GM12875 (cell line): ENCODE measurements around the gene CTNNA1.
"Not testable (repeated sequence)": the region's sequence is repeated elsewhere in the genome, so short reads cannot be mapped to it uniquely, and the experiment has no call there.

Experiments used
- H3K4me3 ChIP-seq: one replicate; pipeline ENCODE4 v1.5.1; 2011; ENCODE audit warnings: low read depth, low read length, control low read depth
- CTCF ChIP-seq: IDR thresholded peaks from 2 replicates; pipeline ENCODE4 v1.5.1; 2011; ENCODE audit warnings: low read depth, mild to moderate bottlenecking, control low read depth, inconsistent platforms, low read length, moderate library complexity, borderline replicate concordance; ENCODE audit not compliant: insufficient read depth

The CTNNA1 gene

DNA sequence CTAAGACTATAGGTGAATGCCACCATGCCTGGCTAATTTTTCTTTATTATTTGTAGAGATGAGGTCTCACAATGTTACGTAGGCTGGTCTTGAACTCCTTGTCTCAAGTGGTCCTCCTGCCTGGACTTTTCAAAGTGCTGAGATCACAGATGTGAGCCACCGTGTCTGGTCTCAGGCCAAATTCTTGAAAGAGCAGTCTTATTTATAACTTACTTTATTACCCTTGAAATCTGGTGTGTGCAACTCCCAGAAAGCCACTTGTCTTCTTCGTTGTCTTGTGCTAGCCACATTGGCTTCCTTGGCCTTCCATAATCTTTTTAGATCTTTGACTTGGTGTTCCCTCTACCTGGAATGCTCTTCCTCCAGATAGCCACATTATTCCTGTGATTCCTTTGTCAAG is 50.1 kb downstream of the CTNNA1 start:
- TF ChIP-seq CTCF = no peak
- H3K4me3 ChIP-seq = no peak overlapping the region

DNA sequence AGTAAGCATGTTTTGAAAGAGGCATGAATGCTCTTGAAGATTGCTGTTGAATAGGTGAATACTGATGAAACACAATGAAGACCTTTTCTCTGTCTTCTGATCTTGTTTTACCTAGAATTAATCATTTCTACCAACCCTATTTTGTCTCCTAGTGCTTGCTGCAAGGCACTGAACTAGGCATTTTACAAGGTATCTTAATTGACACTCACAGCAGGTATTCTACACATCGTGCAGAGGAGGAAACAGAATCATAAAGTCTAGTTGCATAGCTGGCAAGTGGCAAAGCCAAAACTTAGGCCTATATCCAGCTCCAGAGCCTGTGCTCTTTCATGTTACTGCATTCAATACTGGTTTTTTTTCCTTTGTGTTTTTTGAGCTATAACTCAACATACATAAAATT is 50.7 kb downstream of the CTNNA1 start:
- TF ChIP-seq CTCF = no peak
- H3K4me3 ChIP-seq = no peak overlapping the region

- H3K4me3 ChIP-seq = no peak overlapping the region
- TF ChIP-seq CTCF = no peak
These were observed 51.9 kb downstream of the CTNNA1 start for GRCh38 chr5:138805096-138805495.

- H3K4me3 ChIP-seq = no peak overlapping the region
- TF ChIP-seq CTCF = no peak
These were observed 54.0 kb downstream of the CTNNA1 start for GRCh38 chr5:138807182-138807581.

DNA sequence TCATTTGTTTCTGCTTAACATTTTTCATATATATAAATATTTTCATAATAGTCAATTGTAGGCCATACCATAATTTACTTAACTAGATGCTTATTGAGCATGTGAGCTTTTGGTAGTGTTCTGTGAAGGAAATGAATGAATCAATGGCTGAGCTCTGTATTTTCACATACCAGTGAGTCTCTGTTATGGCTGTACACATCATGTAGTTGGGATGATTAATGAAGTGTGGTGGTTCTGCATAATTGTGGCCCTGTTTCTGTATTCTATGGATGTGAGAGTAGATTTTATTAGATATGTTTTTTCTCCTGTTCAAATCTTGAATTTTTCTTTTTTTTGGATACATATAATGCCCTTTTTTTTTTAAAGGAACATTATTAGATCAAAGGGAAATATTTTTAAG is 56.2 kb downstream of the CTNNA1 start:
- H3K4me3 ChIP-seq = no peak overlapping the region
- TF ChIP-seq CTCF = no peak

- not testable (repeated sequence) for H3K4me3 ChIP-seq
These were observed 57.6 kb downstream of the CTNNA1 start for GRCh38 chr5:138810861-138811260.

- TF ChIP-seq CTCF = no peak
These were observed 62.3 kb downstream of the CTNNA1 start for GRCh38 chr5:138815529-138815928.

DNA sequence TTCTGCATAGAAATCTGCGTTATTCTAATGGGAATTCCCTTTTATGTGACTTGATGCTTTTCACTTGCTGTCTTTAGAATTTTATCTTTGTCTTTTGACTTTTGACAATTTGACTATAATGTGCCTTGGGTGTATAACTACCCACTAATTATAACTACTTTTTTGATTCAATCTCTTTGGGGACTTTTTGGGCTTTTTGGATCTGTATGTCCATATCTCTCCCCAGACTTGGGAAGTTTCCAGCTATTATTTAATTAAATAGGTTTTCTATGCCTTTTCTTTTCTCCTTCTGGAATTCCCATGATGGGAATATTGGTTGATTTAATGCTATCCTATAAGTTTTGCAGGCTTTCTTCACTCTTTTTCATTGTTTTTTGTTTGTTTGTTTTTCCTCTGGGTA is 64.0 kb downstream of the CTNNA1 start:
- TF ChIP-seq CTCF = no peak

More at GRCh38 chr5:138815529-138815928, 62.3 kb downstream of the CTNNA1 start:
- H3K4me3 ChIP-seq = no peak overlapping the region

More for the DNA sequence above, 64.0 kb downstream of the CTNNA1 start:
- H3K4me3 ChIP-seq = no peak overlapping the region
